ENCODE results near the gene SEC11A. TPM values are rescaled to one million over a fixed set of nuclear protein-coding genes. Genes with fewer than 3 reads are reported as not detected.

Gene SEC11A
- total RNA-seq, 1 experiment from 2014 or later = 354 TPM

Other genes with a start within 250 kb of the SEC11A start
- gene ZSCAN2, start 115.1 kb downstream of the SEC11A start, total RNA-seq (2014; rRNA removed; shearing (Covaris generic)) = 11.9 and 17.6 TPM in 2 replicates
- gene WDR73, start 61.9 kb downstream of the SEC11A start, total RNA-seq (2014; rRNA removed; shearing (Covaris generic)) = 55.7 and 60.4 TPM in 2 replicates
- 4.5 and 5.6 TPM in 2 replicates for gene NMB, start 57.9 kb downstream of the SEC11A start, total RNA-seq (2014; rRNA removed; shearing (Covaris generic))
- 3.3 and 6.6 TPM in 2 replicates for gene ZNF592, start 32.5 kb upstream of the SEC11A start, total RNA-seq (2014; rRNA removed; shearing (Covaris generic))
- gene ALPK3, start 101.2 kb upstream of the SEC11A start, total RNA-seq (2014; rRNA removed; shearing (Covaris generic)) = 0.06 and 0.20 TPM in 2 replicates
- gene SLC28A1, start 168.5 kb upstream of the SEC11A start, total RNA-seq (2014; rRNA removed; shearing (Covaris generic)) = not detected in 2 replicates

Measured in G401 (cell line).